Natural killer cell (primary cell): ENCODE measurements around the gene PDE4B. TPM values are rescaled to one million over a fixed set of nuclear protein-coding genes. Genes with fewer than 3 reads are reported as not detected.
A peak's percentile ranks its signal among the peaks of the same experiment; 100 is the strongest.

Experiments
- ATAC-seq, 3 donors: fragments of 150-1000 bp in 2 of 3; fragments of 200-7000 bp in 1 of 3; cut with Tn5 transposase; 1 replicate in 1 of 3; 2 replicates in 2 of 3; pipeline ENCODE4 v1.10.0; 2021; ENCODE audit warnings: mild to moderate bottlenecking in 2 of 3, moderate library complexity in 2 of 3
- DNase-seq, 2 donors: peaks; one replicate each; pipeline versions ENCODE4 v3.0.0 to v3.0.0-alpha.2; 2013 to 2021; ENCODE audit warnings: mixed read lengths in 1 of 2
- H3K27ac ChIP-seq: one replicate; pipeline ENCODE4 v1.5.1; 2013; ENCODE audit warnings: mild to moderate bottlenecking, low read length
- H3K27me3 ChIP-seq: one replicate; pipeline ENCODE4 v1.6.1; 2013; ENCODE audit warnings: low read length; ENCODE audit not compliant: control insufficient read depth, insufficient read depth
- H3K36me3 ChIP-seq: one replicate; pipeline ENCODE4 v1.6.1; 2013; ENCODE audit warnings: low read length; ENCODE audit not compliant: control insufficient read depth, insufficient read depth
- H3K4me1 ChIP-seq: one replicate; pipeline ENCODE4 v1.6.1; 2013; ENCODE audit warnings: low read length; ENCODE audit not compliant: control insufficient read depth, insufficient read depth
- H3K4me3 ChIP-seq: one replicate; pipeline ENCODE4 v1.5.1; 2013; ENCODE audit warnings: low read length
- H3K9me3 ChIP-seq: one replicate; pipeline ENCODE4 v1.6.1; 2013; ENCODE audit warnings: low read length; ENCODE audit not compliant: control insufficient read depth, insufficient read depth
- H3K27ac Mint-ChIP-seq, 2 donors: one replicate each; pipeline ENCODE4 v1.8.0; 2022; ENCODE audit warnings: mild to moderate bottlenecking in 2 of 2, mixed read lengths in 2 of 2, moderate library complexity in 1 of 2
- H3K27me3 Mint-ChIP-seq, 2 donors: one replicate each; pipeline ENCODE4 v1.8.0; 2022; ENCODE audit warnings: low read depth in 2 of 2, mixed read lengths in 2 of 2
- H3K36me3 Mint-ChIP-seq: one replicate; pipeline ENCODE4 v1.8.0; 2022; ENCODE audit warnings: mixed read lengths
- H3K4me1 Mint-ChIP-seq, 2 donors: one replicate each; pipeline ENCODE4 v1.8.0; 2022; ENCODE audit warnings: mixed read lengths in 2 of 2
- H3K4me3 Mint-ChIP-seq: one replicate; pipeline ENCODE4 v1.8.0; 2022; ENCODE audit warnings: mild to moderate bottlenecking, moderate library complexity, mixed read lengths
- H3K9me3 Mint-ChIP-seq, 2 donors: one replicate each; pipeline ENCODE4 v1.8.0; 2022; ENCODE audit warnings: mixed read lengths in 2 of 2
- WGBS: methylation state at CpG from one replicate; pipeline ENCODE4 v1.1.7; 2013; ENCODE audit warnings: missing lambda C conversion rate; ENCODE audit not compliant: insufficient coverage; 5-methylcytosine and 5-hydroxymethylcytosine counted together
- intact Hi-C: fragments of 100-400 bp; cut with micrococcal nuclease; formaldehyde crosslinking; loops from one replicate; pipeline ENCODE4 v1.14.2; 2022
- total RNA-seq, 4 donors: library from RNA; stranded (reverse); fragments of 120-200 nt in 1 of 4; gene quantifications; one replicate each; pipeline versions ENCODE4 v1.2.3 to v1.2.4, GENCODE V29; 2013 to 2022
- TF ChIP-seq, protein P1 (sequence below): fragments of 200-600 bp; IDR thresholded peaks from one replicate; pipeline ENCODE4 v1.8.0; 2022; ENCODE audit warnings: antibody characterized with exemption

The PDE4B gene
- total RNA-seq, 3 donors from 2014 or later (not counting 1 experiment from before 2014, with no cell fraction given), result 18.0 to 42.4 (median 25.5) TPM

DNA sequence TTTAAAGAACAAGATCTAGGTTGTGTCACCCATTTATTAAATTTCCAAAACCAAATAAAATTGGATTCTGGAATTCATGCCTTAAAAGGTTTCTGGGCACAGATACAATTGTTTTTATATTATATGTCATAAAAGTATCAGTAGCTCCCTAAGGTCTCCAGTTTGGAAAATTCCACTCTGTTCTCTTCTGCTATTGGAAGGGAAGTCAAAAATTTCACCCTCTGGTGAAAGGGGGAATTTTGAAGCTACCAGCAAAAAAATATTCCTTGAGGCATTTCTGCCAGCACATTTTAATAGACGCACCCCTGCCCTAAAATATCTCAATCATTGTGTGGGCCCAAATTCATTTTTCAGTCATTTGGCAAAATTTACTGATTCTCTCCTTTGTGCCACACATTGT, 455.6 kb downstream of the PDE4B start:
- no peaks in the 10 kb centered on the region for H3K27me3 Mint-ChIP-seq
- 81% methylated on average over 1 of the region's 1 CpG for WGBS
- DNase-seq (no peak), ATAC-seq (no peak)
- no peaks in the 10 kb centered on the region for H3K4me1 ChIP-seq
- H3K4me3 Mint-ChIP-seq, result no peak overlapping the region
- peaks cover 4% of the 10 kb centered on the region in 2 donors for H3K4me1 Mint-ChIP-seq
- intact Hi-C loops, result no loop called here
- H3K27ac ChIP-seq, result no peak overlapping the region
- no peaks in the 10 kb centered on the region for H3K27me3 ChIP-seq
- no peaks in the 10 kb centered on the region for H3K9me3 ChIP-seq
- no peaks in the 10 kb centered on the region for H3K36me3 Mint-ChIP-seq
- H3K9me3 Mint-ChIP-seq, result no peaks in the 10 kb centered on the region
- H3K27ac Mint-ChIP-seq, result no peak overlapping the region
- H3K36me3 ChIP-seq, result no peaks in the 10 kb centered on the region
- H3K4me3 ChIP-seq, result no peak overlapping the region
- TF ChIP-seq, protein P1, sequence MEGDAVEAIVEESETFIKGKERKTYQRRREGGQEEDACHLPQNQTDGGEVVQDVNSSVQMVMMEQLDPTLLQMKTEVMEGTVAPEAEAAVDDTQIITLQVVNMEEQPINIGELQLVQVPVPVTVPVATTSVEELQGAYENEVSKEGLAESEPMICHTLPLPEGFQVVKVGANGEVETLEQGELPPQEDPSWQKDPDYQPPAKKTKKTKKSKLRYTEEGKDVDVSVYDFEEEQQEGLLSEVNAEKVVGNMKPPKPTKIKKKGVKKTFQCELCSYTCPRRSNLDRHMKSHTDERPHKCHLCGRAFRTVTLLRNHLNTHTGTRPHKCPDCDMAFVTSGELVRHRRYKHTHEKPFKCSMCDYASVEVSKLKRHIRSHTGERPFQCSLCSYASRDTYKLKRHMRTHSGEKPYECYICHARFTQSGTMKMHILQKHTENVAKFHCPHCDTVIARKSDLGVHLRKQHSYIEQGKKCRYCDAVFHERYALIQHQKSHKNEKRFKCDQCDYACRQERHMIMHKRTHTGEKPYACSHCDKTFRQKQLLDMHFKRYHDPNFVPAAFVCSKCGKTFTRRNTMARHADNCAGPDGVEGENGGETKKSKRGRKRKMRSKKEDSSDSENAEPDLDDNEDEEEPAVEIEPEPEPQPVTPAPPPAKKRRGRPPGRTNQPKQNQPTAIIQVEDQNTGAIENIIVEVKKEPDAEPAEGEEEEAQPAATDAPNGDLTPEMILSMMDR, result no peak

DNA sequence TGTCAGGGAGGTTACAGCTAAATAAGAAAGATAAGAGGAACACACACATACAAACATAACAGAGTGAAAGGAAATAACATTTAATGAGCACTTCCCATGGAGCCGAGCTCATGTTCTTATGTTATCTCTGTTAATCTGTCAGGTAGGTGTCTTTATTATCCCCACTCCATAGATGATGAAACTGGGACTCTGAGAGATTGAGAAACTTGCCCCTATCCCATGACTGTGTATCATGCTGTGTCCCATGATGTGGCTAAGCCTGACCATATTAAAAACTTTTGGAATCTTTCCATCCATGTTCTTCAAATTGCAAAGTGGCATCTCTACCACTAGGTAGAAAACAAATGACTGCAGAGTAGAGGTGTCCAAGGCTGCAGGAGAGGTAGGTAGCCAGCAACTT, 456.1 kb downstream of the PDE4B start:
- H3K9me3 ChIP-seq, result no peaks in the 10 kb centered on the region
- no peaks in the 10 kb centered on the region for H3K27me3 ChIP-seq
- no peaks in the 10 kb centered on the region for H3K4me1 ChIP-seq
- H3K4me3 Mint-ChIP-seq, result no peak overlapping the region
- H3K36me3 ChIP-seq, result no peaks in the 10 kb centered on the region
- no peaks in the 10 kb centered on the region for H3K36me3 Mint-ChIP-seq
- no peaks in the 10 kb centered on the region for H3K27me3 Mint-ChIP-seq
- H3K9me3 Mint-ChIP-seq, result no peaks in the 10 kb centered on the region
- WGBS, result no CpG with 5 or more reads among the region's 1 CpG
- intact Hi-C loops, result no loop called here
- H3K4me1 Mint-ChIP-seq, result peaks cover 4% of the 10 kb centered on the region in 2 donors
- no peak for DNase-seq
- H3K4me3 ChIP-seq, result no peak overlapping the region
- no peak for ATAC-seq
- H3K27ac Mint-ChIP-seq, result no peak overlapping the region
- no peak overlapping the region for H3K27ac ChIP-seq
- TF ChIP-seq, protein P1, result no peak

DNA sequence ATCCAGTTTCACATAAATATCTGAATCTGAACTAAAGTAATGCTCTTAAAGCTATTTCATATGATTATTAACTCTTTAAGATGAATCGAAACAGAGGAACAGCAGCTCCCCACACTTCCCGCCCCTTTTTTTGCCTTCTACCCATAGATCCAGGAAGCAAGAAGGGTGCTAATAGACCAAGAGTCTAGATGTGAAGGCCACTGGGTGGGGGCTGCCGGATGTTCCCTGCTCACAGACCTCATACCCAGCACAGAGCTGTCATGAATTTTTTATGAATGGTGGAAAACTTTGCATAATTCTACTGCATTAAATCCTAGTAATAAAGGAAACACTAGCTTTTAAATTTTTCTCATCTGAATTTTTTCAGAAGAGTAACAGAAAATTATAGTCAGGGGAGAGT, 457.4 kb downstream of the PDE4B start:
- Mint-ChIP-seq H3K9me3 (no peaks in the 10 kb centered on the region), H3K27ac (no peak overlapping the region), H3K4me1 (peaks cover 4% of the 10 kb centered on the region in 2 donors), H3K4me3 (no peak overlapping the region), H3K27me3 (no peaks in the 10 kb centered on the region), H3K36me3 (no peaks in the 10 kb centered on the region)
- H3K27ac ChIP-seq, result no peak overlapping the region
- H3K27me3 ChIP-seq, result no peaks in the 10 kb centered on the region
- H3K9me3 ChIP-seq, result no peaks in the 10 kb centered on the region
- no peak overlapping the region for H3K4me3 ChIP-seq
- DNase-seq (peak in 1 of 2 donors; percentile 24), ATAC-seq (no peak)
- no peaks in the 10 kb centered on the region for H3K4me1 ChIP-seq
- WGBS, result 88% methylated on average over 2 of the region's 3 CpGs
- TF ChIP-seq, protein P1, result no peak
- intact Hi-C loops, result no loop called here
- H3K36me3 ChIP-seq, result no peaks in the 10 kb centered on the region

DNA sequence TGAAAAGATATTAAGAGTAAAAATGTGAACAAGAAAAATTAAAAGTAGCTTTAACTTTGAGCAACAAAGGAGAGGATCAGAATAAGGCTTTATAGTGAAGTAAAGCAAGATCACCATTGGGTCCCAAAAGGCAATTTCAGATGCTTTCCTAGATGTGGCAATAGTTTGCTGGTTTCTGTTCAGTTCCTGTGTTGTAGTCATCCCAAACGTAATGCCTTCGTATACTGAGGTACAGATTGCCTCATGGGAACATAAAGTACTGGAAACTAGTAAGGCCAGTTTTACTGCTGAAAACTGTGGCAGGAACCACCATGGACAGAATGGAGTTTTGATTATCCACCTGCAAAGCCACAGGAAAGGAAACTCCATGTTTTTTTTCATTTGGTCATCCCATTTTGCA, 457.8 kb downstream of the PDE4B start:
- H3K27me3 Mint-ChIP-seq, result no peaks in the 10 kb centered on the region
- Histone ChIP-seq H3K36me3 (no peaks in the 10 kb centered on the region), H3K4me1 (no peaks in the 10 kb centered on the region), H3K4me3 (no peak overlapping the region), H3K9me3 (no peaks in the 10 kb centered on the region), H3K27ac (no peak overlapping the region), H3K27me3 (no peaks in the 10 kb centered on the region)
- no peak for ATAC-seq
- no peak overlapping the region for H3K4me3 Mint-ChIP-seq
- peaks cover 4% of the 10 kb centered on the region in 2 donors for H3K4me1 Mint-ChIP-seq
- no peak overlapping the region for H3K27ac Mint-ChIP-seq
- no peaks in the 10 kb centered on the region for H3K36me3 Mint-ChIP-seq
- no peak for DNase-seq
- WGBS, result 75% methylated on average over 2 of the region's 2 CpGs
- H3K9me3 Mint-ChIP-seq, result no peaks in the 10 kb centered on the region
- intact Hi-C loops, result no loop called here
- TF ChIP-seq, protein P1, result no peak
